GM21723 (cell line): ENCODE results near the gene VEPH1.

Source experiments
- ATAC-seq: cut with Tn5 transposase; IDR thresholded peaks from one replicate; pipeline ENCODE4 v1.9.1; 2021; ENCODE audit warnings: mild to moderate bottlenecking, moderate library complexity; ENCODE audit not compliant: unreplicated experiment

Gene VEPH1

GRCh38 chr3:157526036-157526435 is 22.8 kb upstream of the VEPH1 start:
- ATAC-seq = no peak

DNA sequence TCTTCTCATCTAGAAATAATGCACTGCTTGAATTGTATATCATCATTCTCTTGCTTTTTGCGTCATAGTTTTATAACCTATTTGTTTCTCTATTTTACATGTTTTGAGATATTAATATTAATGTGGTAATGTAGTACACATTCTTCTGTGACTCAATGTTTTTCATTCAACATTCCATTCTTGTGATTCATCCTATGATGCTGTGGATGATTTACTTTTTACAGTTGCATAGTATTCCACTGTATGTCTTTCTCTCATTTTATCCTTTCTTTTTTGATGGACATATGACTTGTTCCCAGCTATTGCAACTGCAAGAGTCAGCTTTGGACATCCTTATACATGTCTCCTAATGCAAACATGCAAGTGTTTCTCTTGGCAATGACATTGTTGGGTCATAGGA is 20.6 kb upstream of the VEPH1 start:
- no peak for ATAC-seq

DNA sequence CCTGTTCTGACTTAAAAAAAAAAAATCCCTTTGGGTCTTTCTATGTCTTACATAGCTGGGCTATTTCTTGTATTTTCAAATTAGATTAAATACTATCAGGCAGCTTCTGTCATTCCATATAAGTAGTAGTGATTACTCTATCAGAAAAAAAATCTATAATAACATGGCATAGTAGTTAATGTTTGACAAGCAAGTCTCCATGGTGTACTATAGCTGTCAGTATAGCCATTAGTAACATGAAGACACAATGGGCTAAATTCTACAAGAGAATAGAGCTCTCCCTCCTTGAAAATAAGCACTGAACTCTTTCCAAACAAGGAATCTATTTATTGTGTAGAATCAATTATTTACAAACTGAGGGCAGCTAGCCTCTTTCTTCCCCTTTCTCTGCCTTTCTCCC is 19.4 kb upstream of the VEPH1 start:
- ATAC-seq = no peak

DNA sequence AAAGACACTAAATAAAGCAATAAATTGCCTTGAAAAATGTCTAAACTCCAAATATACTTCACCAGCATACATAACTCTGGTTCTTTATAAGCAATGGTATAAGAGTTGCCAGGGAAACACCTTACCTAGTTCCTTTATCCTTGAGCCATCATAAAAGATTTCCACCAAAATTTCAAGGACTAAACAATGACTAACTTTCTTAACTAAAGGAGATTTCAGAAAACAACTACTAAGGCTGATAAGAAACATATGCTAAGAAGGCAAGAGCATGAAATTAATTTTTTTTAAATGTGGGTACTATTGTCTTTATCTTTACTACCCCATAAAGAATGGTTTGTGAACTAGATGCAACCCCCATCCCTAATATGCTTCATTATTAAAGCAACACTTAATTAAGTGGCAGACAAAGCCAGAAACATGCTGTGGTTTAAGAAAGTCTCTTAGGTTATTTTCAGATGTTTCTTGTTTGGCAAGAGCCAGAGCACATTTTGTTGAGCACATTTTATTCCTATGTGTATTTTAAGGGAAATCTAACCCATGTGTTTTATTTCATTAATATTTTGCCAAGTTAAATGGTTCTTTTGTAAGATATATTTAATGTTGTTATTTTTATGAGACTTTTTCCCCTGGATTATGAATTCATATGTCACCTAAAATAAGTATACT is 17.4 kb upstream of the VEPH1 start:
- no peak for ATAC-seq

GRCh38 chr3:157518881-157519280 is 15.7 kb upstream of the VEPH1 start:
- ATAC-seq = no peak

GRCh38 chr3:157516928-157517327 is 13.7 kb upstream of the VEPH1 start:
- ATAC-seq = no peak

- no peak for ATAC-seq
These were observed 12.2 kb upstream of the VEPH1 start for GRCh38 chr3:157515398-157515797.

DNA sequence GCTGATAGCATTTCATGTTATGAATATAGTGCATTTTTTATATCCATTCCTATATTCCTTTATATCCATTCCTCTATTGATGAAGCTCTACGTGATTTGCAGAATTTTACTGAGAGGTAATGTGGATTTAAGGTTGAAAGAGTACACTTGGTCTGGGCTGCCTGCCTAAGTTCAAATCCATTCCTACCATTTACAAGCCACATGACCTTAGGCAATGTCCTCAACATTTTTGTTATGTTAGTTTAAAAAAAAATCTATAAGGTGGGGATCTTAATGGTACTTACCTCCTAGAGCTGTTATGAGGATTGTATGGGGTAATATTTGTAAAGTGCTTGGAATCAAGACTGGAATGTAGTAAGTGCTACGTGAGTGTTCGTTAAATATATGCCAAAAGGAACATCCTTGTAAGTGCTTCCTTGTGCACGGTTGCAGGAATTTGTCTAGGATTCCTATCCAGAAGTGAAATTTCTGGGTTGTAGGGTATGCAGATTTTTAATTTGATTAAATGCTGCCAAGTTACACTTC is 11.2 kb upstream of the VEPH1 start:
- no peak for ATAC-seq

DNA sequence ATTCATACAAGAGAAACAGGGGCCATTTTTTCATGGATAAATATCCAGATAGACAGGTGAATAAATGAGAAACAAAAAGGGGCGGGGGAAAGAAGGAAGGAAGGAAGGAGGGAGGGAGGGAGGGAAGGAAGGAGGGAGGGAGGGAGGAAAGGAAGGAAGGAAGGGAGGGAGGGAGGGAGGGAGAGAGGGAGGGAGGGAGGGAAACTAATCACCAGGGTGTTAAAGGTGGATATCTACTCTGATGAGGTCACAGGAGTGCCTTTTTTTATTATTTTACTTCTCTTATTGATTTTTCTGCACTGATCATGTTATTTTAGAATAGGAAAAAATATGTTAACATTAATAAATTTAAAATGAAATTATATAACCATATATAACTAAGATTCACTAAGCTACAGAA is 10.4 kb upstream of the VEPH1 start:
- no peak for ATAC-seq

DNA sequence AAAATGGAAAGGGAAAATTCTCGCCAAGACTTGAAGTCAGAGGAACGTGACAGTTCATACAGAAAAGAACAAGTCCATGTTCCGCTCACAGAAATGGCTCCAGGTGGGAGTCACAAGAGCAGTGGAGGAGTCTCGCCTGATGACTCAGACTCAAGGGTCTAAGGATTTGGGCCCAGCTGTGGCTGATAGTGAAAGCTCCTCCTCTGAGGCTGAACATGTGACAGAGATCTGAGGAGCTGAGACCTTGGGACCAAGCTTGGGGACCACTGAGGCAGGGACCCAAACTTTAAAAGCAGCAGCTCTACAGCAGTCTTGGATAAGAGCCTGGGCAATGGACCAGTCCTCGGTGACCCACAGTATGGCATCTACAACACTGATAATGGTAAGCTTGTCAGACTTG is 9.3 kb upstream of the VEPH1 start:
- ATAC-seq = no peak

GRCh38 chr3:157508461-157508860 is 5.2 kb upstream of the VEPH1 start:
- no peak for ATAC-seq

DNA sequence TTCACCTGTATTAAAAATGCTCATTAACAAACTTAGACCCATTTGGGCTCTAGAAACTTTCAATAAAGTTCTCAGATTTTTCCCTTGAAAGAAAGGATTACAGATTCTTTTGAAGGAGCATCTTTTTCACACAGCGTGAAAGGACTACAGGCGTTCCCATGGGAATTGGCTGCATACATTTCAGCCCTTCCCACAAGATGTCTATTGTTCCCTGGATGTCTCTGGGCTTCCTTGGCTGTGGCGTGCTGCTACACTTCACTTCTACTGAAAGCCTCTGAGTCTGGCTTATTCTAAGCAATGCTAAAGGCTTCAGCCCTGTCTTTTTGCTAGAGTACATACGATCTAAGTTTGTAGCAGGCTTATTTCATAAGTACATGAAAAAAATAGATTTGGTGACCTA is 1.4 kb downstream of the VEPH1 start:
- no peak for ATAC-seq

DNA sequence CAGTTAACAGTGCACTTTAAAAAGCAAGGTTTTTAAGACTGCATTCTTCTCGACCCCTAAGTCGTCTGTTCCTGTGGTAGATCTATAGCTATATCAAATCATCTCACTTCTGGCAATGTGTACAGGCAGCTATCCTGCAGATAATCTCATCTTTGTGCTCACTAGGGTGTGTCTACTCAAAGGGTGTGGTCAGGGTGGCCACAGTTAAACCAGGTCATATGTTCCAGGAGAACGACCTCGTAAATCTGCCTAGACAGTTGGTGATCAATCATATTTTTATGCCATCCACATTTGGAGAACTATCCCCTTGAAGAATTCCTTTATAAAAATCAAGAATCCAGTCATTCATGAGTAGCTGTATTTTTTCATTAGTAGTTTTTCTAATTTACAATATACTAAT is 3.0 kb downstream of the VEPH1 start:
- ATAC-seq = no peak

- no peak for ATAC-seq
These were observed 3.8 kb downstream of the VEPH1 start for GRCh38 chr3:157499342-157499963.

GRCh38 chr3:157498371-157498770 is 4.8 kb downstream of the VEPH1 start:
- no peak for ATAC-seq

DNA sequence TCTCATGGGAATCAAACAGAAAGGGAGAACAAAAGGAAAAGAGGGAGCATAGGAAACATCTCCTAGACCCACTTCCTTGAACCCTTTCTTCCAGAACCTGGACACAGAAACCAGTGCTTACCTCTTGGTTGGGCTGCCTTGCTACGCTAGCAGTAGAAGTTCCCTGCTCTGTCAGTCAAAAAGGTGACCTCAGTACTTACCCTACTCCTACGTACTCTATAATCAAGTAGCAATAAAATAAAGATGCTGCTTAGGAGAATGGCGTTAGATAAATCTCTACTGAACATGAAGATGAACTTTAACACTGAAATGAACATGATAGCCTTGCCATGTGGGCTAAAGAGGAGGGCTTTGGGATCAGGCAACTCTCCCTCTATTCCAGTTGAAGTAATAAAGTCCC is 7.4 kb downstream of the VEPH1 start:
- no peak for ATAC-seq

DNA sequence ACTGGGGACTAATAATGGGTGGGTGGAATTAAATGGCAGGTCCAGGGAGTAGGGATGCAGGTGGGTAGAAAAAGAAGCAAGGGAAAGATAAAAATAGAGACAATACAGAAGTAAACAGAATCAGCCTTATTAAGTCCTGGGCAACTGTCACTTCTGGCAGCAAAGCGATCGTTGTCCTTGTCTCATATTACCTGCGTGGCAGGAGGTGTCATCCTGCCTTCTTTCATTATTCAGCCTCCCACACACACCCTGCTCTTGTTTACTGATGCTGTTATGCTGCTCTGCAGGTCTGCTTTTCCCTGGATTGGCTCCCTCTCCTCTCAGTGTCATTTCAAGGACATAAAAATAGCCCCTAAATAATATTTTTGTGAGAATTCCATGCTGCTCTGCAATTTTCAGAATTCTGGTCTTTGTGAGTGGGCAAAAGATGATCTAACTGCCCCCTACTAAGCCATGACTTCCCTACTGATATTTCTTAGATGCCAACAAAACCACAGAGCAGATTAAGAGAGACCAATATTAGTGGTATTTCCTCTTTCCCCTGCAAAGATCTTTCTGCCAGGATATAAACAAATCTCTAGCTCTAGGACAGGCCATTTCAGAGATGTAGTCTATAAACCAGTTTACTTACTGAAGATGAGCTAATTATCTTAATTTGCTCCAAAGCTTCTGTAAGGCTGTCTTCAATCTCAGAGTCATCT is 8.5 kb downstream of the VEPH1 start:
- ATAC-seq = no peak

DNA sequence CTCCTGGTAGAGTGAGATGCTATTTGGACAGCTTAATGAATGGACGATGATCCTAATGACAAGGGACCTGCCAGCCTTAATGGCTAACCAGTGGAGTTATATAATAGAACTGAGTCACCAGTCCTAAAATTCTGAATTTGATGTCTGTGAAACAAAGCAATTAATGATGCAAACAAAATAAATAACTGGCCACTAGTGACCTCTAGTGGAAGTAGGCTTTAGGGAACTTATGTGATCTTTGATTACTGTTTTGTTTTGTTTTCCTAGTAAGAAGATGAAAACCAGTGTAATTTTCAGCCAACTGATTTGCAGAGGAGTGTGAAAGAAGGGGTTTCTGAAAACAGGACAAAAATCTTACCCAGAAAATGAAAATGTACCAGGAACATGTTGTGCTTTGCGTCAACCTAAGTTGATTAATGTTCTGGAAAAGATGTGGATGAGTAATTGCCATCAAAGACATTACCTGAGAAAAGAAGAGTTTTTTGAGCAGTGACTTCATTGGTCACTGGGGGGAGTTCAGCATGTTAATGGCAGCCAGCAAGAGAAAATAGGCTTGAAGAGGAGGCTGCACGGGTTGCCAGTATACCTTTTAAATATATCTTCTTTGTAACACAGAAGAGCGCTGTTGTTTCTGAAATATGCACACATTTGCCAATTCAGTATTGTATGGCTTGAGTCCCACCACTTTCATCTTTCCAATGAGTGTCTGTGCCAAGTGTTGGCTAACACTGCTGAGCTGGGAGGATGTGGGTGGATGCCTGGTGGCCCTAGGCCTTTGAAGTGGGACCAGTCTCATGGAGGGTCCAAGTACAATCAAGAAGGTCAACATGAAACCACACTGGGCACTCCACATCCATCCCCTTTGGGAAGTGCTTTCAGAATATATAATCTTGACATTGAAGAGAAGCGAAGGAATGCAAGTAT is 9.3 kb downstream of the VEPH1 start:
- no peak for ATAC-seq

- no peak for ATAC-seq
These were observed 12.1 kb downstream of the VEPH1 start for GRCh38 chr3:157491136-157491535.

- no peak for ATAC-seq
These were observed 15.1 kb downstream of the VEPH1 start for GRCh38 chr3:157488144-157488543.

DNA sequence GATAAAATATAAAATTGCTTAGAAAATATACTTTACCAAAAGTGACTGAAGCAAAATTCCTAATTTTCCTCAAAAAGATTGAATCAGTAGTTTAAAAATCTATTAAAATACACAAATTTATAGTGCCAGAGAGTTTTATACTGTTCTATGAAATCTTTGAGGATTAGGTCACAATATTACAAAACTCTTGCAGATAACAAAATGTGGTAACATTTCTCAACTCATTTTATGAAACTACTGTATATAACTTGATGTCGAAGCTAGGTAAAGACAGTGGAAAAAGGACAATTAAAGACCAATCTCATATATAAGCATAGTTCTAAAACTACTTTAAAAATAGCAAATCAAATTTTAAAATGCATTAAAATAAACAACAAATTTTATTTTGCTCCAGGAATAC is 15.9 kb downstream of the VEPH1 start:
- ATAC-seq = no peak
